HepG2 (cell line): ENCODE data around the gene GFRA4. TPM values are rescaled to one million over a fixed set of nuclear protein-coding genes. Genes with fewer than 3 reads are reported as not detected.

ENCODE experiments used
- AKAP8 ChIP-seq: sonication (generic); formaldehyde crosslinking; IDR thresholded peaks from 2 replicates; pipeline ENCODE4 v1.5.1; 2020; ENCODE audit warnings: mild to moderate bottlenecking, missing genetic modification reagents
- ARID3A ChIP-seq: IDR thresholded peaks from 2 replicates; pipeline ENCODE4 v1.6.1; 2012; ENCODE audit warnings: low read depth, low read length, improper control_type of control experiment
- CBX5 ChIP-seq: sonication (generic); formaldehyde crosslinking; IDR thresholded peaks from 2 replicates; pipeline ENCODE4 v1.4.0; 2020; ENCODE audit warnings: missing genetic modification reagents, borderline replicate concordance
- HNRNPUL1 ChIP-seq: fragments of 200-400 bp; formaldehyde crosslinking; IDR thresholded peaks from 2 replicates; pipeline ENCODE4 v1.6.1; 2017; ENCODE audit warnings: low read depth, mild to moderate bottlenecking, low read length, moderate library complexity
- NKX3-1 ChIP-seq: sonication (generic); formaldehyde crosslinking; IDR thresholded peaks from 2 replicates; pipeline ENCODE4 v1.5.0; 2020; ENCODE audit warnings: missing genetic modification reagents
- PRDM10 ChIP-seq: sonication (generic); formaldehyde crosslinking; IDR thresholded peaks from 2 replicates; pipeline ENCODE4 v1.4.0; 2020; ENCODE audit warnings: low read depth, missing genetic modification reagents
- RBM22 ChIP-seq: fragments of 200-400 bp; formaldehyde crosslinking; optimal IDR thresholded peaks from 2 replicates; pipeline ENCODE3; 2017; ENCODE audit warnings: mild to moderate bottlenecking, low read length, moderate library complexity
- XRCC5 ChIP-seq: fragments of 200-400 bp; formaldehyde crosslinking; optimal IDR thresholded peaks from 2 replicates; pipeline ENCODE3; 2017; ENCODE audit warnings: mild to moderate bottlenecking, low read length
- ZFP37 ChIP-seq: sonication (generic); formaldehyde crosslinking; IDR thresholded peaks from 2 replicates; pipeline ENCODE4 v1.4.0; 2020; ENCODE audit warnings: missing genetic modification reagents, borderline replicate concordance
- ZNF101 ChIP-seq: sonication (generic); formaldehyde crosslinking; IDR thresholded peaks from 2 replicates; pipeline ENCODE4 v1.4.0; 2020; ENCODE audit warnings: mild to moderate bottlenecking, low read depth, missing genetic modification reagents, borderline replicate concordance
- ZNF160 ChIP-seq: sonication (generic); formaldehyde crosslinking; IDR thresholded peaks from 2 replicates; pipeline ENCODE4 v1.8.0; 2022; ENCODE audit warnings: mild to moderate bottlenecking, inconsistent platforms, missing genetic modification reagents
- ZNF362 ChIP-seq: sonication (generic); formaldehyde crosslinking; IDR thresholded peaks from 2 replicates; pipeline ENCODE4 v1.4.0; 2020; ENCODE audit warnings: missing genetic modification reagents, mild to moderate bottlenecking, borderline replicate concordance
- ZNF430 ChIP-seq: sonication (generic); formaldehyde crosslinking; IDR thresholded peaks from 2 replicates; pipeline ENCODE4 v1.9.0; 2021; ENCODE audit warnings: mild to moderate bottlenecking, missing genetic modification reagents
- polyA plus RNA-seq, 8 experiments: library from polyadenylated mRNA; depleted of rRNA in 3 of 8; stranded (reverse) in 7 of 8; unstranded in 1 of 8; fragments of >200 nt; fragmentation: Illumina TruSeq in 4 of 8; extraction: Trizol in 4 of 8; gene quantifications; 2 replicates each; pipeline versions ENCODE4 v1.2.1 to v1.2.3, GENCODE V29; 2011 to 2016; ENCODE audit warnings: low read depth in 4 of 8, missing spikeins in 1 of 8, mixed read lengths in 1 of 8; ENCODE audit not compliant: insufficient read depth in 1 of 8
- total RNA-seq, 5 experiments: library from RNA; depleted of rRNA; stranded (reverse); fragments of >200 nt; fragmentation: Illumina TruSeq; extraction: Trizol; gene quantifications; 2 replicates each; pipeline ENCODE4 v1.2.3, GENCODE V29; 2016; ENCODE audit warnings: low read depth in 1 of 5
- TF ChIP-seq, protein P1 (sequence below): sonication (generic); formaldehyde crosslinking; IDR thresholded peaks from 2 replicates; pipeline ENCODE4 v1.4.0; 2020; ENCODE audit warnings: mild to moderate bottlenecking, missing genetic modification reagents

The GFRA4 gene
- total and polyA plus RNA-seq, 2 of the 13 experiments (the other 11 are each of a cell fraction or from before 2014, with no cell fraction given): not detected

GRCh38 chr20:3628502-3629314 is 34.5 kb downstream of the GFRA4 start (continued):
- TF ChIP-seq ZNF430 (CRISPR knock-in tag) (no peak), CBX5 (CRISPR knock-in tag) (peak; percentile 36; the same call in 1 of the 2 replicates), AKAP8 (CRISPR knock-in tag) (no peak), ZFP37 (peak; percentile 89; the same call in 1 of the 2 replicates), ARID3A (no peak), XRCC5 (peak; percentile 88), HNRNPUL1 (no peak), RBM22 (peak; percentile 41), NKX3-1 (CRISPR knock-in tag) (0 out of 2 replicates have a peak, but pooled peaks have one; percentile 31), PRDM10 (no peak), ZNF101 (CRISPR knock-in tag) (no peak), ZNF362 (CRISPR knock-in tag) (peak; percentile 40; the same call in 1 of the 2 replicates), ZNF160 (CRISPR knock-in tag) (0 out of 2 replicates have a peak, but pooled peaks have one; percentile 61)
- TF ChIP-seq, protein P1, sequence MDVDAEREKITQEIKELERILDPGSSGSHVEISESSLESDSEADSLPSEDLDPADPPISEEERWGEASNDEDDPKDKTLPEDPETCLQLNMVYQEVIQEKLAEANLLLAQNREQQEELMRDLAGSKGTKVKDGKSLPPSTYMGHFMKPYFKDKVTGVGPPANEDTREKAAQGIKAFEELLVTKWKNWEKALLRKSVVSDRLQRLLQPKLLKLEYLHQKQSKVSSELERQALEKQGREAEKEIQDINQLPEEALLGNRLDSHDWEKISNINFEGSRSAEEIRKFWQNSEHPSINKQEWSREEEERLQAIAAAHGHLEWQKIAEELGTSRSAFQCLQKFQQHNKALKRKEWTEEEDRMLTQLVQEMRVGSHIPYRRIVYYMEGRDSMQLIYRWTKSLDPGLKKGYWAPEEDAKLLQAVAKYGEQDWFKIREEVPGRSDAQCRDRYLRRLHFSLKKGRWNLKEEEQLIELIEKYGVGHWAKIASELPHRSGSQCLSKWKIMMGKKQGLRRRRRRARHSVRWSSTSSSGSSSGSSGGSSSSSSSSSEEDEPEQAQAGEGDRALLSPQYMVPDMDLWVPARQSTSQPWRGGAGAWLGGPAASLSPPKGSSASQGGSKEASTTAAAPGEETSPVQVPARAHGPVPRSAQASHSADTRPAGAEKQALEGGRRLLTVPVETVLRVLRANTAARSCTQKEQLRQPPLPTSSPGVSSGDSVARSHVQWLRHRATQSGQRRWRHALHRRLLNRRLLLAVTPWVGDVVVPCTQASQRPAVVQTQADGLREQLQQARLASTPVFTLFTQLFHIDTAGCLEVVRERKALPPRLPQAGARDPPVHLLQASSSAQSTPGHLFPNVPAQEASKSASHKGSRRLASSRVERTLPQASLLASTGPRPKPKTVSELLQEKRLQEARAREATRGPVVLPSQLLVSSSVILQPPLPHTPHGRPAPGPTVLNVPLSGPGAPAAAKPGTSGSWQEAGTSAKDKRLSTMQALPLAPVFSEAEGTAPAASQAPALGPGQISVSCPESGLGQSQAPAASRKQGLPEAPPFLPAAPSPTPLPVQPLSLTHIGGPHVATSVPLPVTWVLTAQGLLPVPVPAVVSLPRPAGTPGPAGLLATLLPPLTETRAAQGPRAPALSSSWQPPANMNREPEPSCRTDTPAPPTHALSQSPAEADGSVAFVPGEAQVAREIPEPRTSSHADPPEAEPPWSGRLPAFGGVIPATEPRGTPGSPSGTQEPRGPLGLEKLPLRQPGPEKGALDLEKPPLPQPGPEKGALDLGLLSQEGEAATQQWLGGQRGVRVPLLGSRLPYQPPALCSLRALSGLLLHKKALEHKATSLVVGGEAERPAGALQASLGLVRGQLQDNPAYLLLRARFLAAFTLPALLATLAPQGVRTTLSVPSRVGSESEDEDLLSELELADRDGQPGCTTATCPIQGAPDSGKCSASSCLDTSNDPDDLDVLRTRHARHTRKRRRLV (CRISPR knock-in tag): peak; percentile 73; the same call in 1 of the 2 replicates
